ENCODE results near the gene C1orf21. TPM values are rescaled to one million over a fixed set of nuclear protein-coding genes. Genes with fewer than 3 reads are reported as not detected.

The C1orf21 gene
- total RNA-seq, 1 donor from 2014 or later = 2.6 TPM

GRCh38 chr1:184626076-184627006, 239.5 kb downstream of the C1orf21 start:
- Histone ChIP-seq H3K27me3 (ENCODE audit: control insufficient read depth, insufficient read depth, low read length) (no peaks in the 10 kb centered on the region), H3K4me3 (ENCODE audit: low read depth, low read length) (no peak overlapping the region), H3K36me3 (ENCODE audit: control insufficient read depth, insufficient read depth, low read length) (no peaks in the 10 kb centered on the region)
- no peak for TF ChIP-seq CTCF (IDR thresholded peaks at IDR 0.05; ENCODE audit: insufficient read depth, low read length, poor library complexity, severe bottlenecking)
- no peak for DNase-seq (ENCODE audit: low read depth)

- no peaks in the 10 kb centered on the region for H3K27me3 ChIP-seq (ENCODE audit: control insufficient read depth, insufficient read depth, low read length)
- no peak for TF ChIP-seq CTCF (IDR thresholded peaks at IDR 0.05; ENCODE audit: insufficient read depth, low read length, poor library complexity, severe bottlenecking)
- no peak for DNase-seq (ENCODE audit: low read depth)
- no peaks in the 10 kb centered on the region for H3K36me3 ChIP-seq (ENCODE audit: control insufficient read depth, insufficient read depth, low read length)
- no peak overlapping the region for H3K4me3 ChIP-seq (ENCODE audit: low read depth, low read length)
Observed at GRCh38 chr1:184627007-184627341, 240.1 kb downstream of the C1orf21 start.

- no peaks in the 10 kb centered on the region for H3K36me3 ChIP-seq (ENCODE audit: control insufficient read depth, insufficient read depth, low read length)
- H3K4me3 ChIP-seq (ENCODE audit: low read depth, low read length) = no peak overlapping the region
- no peak for DNase-seq (ENCODE audit: low read depth)
- TF ChIP-seq CTCF (IDR thresholded peaks at IDR 0.05; ENCODE audit: insufficient read depth, low read length, poor library complexity, severe bottlenecking) = no peak
- H3K27me3 ChIP-seq (ENCODE audit: control insufficient read depth, insufficient read depth, low read length) = no peaks in the 10 kb centered on the region
Observed at GRCh38 chr1:184629266-184629665, 242.4 kb downstream of the C1orf21 start.

- no peak for TF ChIP-seq CTCF (IDR thresholded peaks at IDR 0.05; ENCODE audit: insufficient read depth, low read length, poor library complexity, severe bottlenecking)
- Histone ChIP-seq H3K4me3 (ENCODE audit: low read depth, low read length) (no peak overlapping the region), H3K27me3 (ENCODE audit: control insufficient read depth, insufficient read depth, low read length) (no peaks in the 10 kb centered on the region), H3K36me3 (ENCODE audit: control insufficient read depth, insufficient read depth, low read length) (no peaks in the 10 kb centered on the region)
- DNase-seq (ENCODE audit: low read depth) = no peak
Observed at GRCh38 chr1:184630679-184631060, 243.8 kb downstream of the C1orf21 start.

GRCh38 chr1:184632415-184633175, 245.8 kb downstream of the C1orf21 start:
- DNase-seq (ENCODE audit: low read depth) = no peak
- Histone ChIP-seq H3K27me3 (ENCODE audit: control insufficient read depth, insufficient read depth, low read length) (no peaks in the 10 kb centered on the region), H3K36me3 (ENCODE audit: control insufficient read depth, insufficient read depth, low read length) (no peaks in the 10 kb centered on the region), H3K4me3 (ENCODE audit: low read depth, low read length) (no peak overlapping the region)
- no peak for TF ChIP-seq CTCF (IDR thresholded peaks at IDR 0.05; ENCODE audit: insufficient read depth, low read length, poor library complexity, severe bottlenecking)
